NCI-H2227 (cell line): Measurements from ENCODE around the gene RAB18.
"Not testable (repeated sequence)": the region's sequence is repeated elsewhere in the genome, so short reads cannot be mapped to it uniquely, and the experiment has no call there.

Experiments
- DNase-seq: peaks from one replicate; lab custom pipeline; 2025; ENCODE audit not compliant: unreplicated experiment; lab: John Stamatoyannopoulos, UW

Gene RAB18

DNA sequence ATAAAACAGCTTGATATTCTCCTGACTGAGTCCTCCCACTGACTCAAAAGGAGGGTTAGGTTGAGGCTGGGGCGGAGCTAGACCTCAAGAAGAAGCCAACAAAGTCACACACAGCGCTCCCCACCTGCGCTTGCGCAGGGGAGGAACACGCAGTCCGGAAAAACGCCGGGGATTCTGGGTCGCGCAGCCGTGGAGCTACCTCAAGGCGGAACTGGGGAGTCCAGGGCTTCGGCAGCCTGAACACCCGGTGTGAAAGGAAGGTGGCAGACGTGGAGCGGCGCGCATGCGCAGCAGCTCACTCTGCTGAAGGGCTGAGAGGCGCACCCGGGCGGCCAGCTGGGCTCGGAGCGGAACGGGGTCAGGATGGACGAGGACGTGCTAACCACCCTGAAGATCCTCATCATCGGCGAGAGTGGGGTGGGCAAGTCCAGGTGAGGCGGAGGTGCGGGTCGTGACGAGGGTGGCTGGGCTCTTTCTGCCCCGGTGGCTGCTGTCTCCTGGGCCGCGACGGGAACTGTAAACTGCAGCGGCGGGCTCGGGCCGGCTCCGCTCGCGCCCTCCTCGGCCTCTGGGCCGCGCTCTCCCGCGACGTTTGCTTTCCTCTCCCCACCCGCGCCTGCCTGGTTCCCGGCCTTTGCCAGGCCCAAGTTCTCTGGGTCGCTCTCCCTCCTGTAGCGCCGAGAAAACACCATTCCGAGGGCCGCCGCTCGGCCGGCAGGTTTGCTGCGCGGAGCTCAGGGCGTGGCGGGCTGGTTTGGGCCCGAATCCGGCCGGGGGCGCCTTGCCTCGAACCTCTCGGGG is at the start of gene RAB18:
RAB18 (plus strand) TSS at position 298 of the 801 bp plus-strand sequence; CDS start at position 364, 66 bp downstream.
- DNase-seq: peak; percentile 96

- no peak for DNase-seq
Measured at GRCh38 chr10:27454837-27455236, 49.3 kb upstream of the RAB18 start.

- DNase-seq: no peak
Measured at GRCh38 chr10:27457261-27457945, 46.7 kb upstream of the RAB18 start.

DNA sequence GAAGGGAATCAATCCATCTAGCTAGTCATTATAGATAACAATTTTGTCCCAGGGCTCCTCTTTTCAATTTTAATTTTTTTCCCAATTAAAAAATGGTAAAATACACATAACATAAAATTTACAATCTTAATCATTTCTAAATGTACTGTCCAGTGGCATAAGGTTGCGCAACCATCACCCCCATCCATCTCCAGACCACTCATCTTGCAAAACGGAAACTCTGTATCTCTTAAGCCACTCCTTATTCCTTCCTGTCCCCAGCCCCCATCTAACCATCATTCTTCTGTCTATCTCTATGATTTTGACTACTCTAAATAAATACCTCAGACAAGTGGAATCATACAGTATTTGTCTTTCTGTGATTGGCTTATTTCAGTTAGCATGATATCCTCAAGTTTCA is 46.1 kb upstream of the RAB18 start:
- no peak for DNase-seq

DNA sequence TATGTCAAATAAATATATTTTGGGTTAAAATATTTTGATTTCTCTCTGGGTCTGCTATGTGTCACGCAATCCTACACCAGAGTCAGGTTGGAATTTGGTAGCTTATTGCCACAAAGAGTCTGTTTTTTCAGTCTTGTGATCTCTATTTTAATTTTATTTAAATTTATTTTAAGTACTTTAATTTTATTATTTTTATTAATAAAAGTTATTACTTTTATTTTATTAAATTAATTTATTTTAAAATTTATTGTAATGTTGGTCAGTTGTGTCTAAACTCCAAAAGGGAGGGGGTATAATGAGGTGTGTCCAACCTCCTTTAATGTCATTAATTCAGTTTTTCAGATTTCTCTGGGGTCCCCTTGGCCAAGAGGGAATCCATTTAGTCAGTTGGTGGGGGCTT is 42.8 kb upstream of the RAB18 start:
- no peak for DNase-seq

- no peak for DNase-seq
Measured at GRCh38 chr10:27463961-27464360, 40.1 kb upstream of the RAB18 start.

DNA sequence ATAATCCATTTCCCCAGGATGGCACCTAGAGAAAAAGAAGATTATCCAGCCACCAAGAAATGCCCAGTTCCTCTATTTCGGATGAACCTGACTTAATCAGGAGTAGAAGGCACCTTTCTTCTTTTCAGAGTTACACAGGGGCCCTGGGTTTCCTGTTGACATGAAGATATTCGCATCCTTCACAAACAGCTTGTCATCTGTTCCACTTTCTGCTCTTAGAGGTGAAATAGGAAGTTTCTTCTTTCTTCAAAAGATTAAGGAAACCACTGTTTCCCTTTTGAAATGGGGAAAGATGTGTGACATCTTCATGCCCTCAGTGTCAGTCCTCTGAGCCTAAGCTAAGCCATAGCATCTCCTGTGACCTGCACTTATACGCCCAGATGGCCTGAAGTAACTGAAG is 39.1 kb upstream of the RAB18 start:
- DNase-seq: no peak

DNA sequence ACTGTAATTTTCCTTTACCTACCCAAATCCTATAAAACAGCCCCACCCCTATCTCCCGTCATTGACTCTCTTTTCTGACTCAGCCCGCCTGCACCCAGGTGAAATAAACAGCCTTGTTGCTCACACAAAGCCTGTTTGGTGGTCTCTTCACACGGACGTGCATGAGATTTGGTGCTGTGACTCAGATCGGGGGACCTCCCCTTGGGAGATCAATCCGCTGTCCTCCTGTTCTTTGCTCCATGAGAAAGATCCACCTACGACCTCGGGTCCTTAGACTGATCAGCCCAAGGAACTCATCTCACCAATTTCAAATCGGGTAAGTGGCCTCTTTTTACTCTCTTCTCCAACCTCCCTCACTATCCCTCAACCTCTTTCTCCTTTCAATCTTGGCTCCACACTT is 38.5 kb upstream of the RAB18 start:
- not testable (repeated sequence) for DNase-seq

GRCh38 chr10:27470885-27471284 is 33.2 kb upstream of the RAB18 start:
- no peak for DNase-seq

GRCh38 chr10:27474741-27475140 is 29.4 kb upstream of the RAB18 start:
- DNase-seq: no peak

DNA sequence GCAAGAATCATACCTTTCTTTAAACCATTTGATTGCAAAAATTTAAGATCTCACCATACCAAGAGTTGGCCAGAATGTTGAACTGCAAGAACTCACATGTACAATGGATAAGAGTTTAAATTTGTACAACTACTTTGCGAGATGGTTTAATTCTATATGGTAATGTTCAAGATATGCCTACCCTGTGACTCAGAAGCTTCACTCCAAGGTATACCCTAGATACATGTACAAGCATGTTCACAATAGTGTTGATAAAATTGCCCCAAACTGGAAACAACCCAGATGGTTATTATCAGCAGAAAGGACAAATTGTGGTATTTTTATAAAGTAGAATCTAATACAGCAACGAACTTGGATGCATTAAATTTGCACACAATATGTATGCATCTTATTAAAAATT is 25.1 kb upstream of the RAB18 start:
- DNase-seq: no peak

- no peak for DNase-seq
Measured at GRCh38 chr10:27481486-27481885, 22.6 kb upstream of the RAB18 start.

DNA sequence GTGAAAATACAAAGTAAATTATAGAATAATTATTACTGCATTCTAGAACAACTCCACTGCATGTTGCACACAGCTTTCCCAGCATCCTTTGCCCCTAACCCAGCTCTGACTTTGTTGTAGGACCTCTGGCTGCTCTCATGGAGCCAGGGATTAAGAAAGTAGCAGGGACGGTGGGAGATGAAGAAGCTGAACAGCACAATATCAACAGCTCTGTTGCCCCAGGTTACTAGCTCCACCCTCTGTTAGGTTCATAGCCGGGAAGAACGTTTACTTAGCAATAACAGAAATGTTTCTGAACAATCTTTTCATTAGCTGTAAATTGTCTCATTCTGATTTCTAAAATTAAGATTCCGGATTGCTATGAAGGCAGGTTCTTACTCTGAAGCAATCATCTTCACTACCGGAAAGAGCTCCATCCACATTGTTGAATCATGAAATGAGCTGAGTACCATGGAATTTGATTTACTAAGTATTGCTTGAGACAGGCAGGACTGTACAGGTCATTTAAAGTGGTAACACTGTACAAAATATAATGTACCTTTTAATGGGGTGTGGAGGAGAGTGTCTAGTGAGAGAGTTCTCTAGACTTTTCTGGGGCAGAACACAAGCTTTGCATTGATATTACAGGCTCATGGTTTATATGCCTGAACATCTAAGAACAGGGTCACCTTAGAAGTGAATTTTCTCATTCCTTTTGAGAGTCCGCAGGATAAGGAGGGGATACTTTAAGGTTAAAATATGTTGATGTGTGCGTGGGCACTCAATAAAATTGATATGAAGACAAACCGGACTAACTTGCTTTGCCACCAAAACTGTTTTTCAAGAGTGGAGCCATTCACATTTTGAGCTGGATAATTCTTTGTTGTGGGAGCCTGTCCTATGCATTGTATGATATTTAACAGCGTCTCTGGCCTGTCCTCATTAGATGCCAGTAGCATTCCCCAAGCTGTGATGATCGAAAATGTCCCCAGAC is 20.8 kb upstream of the RAB18 start:
- no peak for DNase-seq

DNA sequence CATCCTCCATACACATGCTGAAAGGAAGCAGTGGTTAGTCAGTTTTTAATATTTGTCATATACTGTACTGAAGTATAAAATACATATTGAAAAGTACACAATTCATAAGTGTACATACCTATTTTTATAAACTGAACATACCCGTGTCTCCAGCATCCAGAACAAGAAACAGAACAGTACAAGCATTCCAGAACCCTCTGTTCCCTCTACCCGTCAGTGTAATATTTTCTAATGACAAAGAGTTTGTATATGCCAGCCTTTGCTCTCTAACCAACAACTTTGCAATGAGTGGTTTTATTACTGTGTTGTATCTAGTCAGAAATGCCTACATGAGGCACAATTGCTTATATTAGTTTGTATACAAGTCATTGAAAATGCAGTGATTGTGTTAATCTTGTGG is 18.7 kb upstream of the RAB18 start:
- no peak for DNase-seq

- DNase-seq: no peak
Measured at GRCh38 chr10:27485986-27486385, 18.1 kb upstream of the RAB18 start.

DNA sequence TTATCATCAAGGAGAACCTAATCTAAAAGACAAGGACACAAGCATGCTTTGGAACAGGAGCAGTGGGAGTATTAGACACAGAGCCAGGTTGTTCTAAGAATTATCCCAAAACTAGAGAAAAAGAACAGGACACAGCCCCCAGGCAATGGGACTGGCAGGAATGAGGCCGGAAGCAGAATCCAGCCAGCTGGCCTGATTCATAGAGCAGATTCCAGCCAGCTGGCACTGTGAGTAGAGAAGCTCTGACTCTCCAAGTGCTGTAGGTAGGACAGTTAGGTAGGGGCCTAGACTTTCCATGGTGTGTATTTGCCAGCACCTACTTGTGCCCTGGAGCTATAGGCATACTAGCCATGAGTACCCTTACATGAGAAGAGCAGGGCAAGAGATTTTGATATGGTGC is 13.3 kb upstream of the RAB18 start:
- DNase-seq: no peak

- DNase-seq: no peak
Measured at GRCh38 chr10:27494116-27494805, 9.8 kb upstream of the RAB18 start.

DNA sequence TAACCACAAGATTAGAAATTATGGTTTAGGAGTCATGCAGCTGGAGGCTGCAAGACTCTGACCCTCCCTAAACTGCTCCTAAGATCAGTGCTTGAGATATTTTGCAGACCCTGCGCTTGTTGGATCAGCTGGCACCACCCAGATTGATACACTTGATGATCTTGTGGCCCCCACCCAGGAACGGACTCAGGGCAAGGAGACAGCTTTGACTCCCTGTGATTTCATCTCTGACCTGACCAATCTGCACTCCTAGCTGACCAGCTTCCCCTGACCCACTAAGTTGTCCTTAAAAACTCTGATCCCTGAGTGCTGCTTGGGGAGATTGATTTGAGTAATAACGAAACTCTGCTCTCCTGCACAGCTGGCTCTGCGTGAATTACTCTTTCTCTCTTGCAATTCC is 8.0 kb upstream of the RAB18 start:
- no peak for DNase-seq

DNA sequence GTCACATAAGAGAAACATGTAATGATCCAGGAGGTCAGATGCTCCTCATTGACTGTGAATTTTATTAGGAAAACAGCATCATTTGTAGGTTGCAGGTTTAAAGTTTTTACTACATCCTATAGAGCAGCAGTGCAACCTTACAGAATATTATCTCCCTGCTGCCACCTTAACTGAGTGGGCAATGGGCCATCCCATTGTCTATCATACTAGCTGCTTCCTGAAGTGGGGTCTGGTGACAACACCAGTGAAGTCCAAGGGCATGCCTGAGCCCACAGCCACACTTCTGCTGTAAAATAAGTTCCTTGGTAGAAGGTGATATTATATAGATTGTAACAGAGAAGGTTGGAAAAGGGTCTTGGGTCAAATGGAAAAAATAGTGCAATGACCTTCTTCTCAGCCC is 4.0 kb upstream of the RAB18 start:
- DNase-seq: no peak

DNA sequence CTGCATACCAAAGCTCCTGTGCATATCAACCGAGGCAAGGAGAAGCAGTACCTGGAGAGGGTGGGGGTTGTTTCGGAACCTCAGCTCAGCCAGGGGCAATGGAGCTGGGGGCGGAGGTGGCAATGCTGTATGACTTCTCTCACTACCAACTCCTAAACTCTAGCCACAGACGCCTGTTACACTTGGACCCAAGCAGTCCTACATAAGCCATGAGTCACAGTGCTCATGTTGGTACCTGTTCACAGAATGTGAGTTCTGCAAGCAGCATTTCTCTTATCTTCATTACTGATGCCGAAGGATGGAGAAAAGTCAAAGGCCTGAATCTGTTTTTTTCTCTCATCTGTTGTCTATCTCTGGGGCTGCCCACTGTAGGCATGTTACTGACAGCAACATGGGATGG is 3.2 kb upstream of the RAB18 start:
- no peak for DNase-seq

GRCh38 chr10:27503498-27504006 is 552 bp upstream of the RAB18 start:
- DNase-seq: peak; percentile 17
